ENCODE measurements around the gene FAM135A. TPM values are rescaled to one million over a fixed set of nuclear protein-coding genes. Genes with fewer than 3 reads are reported as not detected.
"Not testable (repeated sequence)": the region's sequence is repeated elsewhere in the genome, so short reads cannot be mapped to it uniquely, and the experiment has no call there.

Gene FAM135A
- total RNA-seq, 1 donor from 2014 or later = 84.0 TPM

DNA sequence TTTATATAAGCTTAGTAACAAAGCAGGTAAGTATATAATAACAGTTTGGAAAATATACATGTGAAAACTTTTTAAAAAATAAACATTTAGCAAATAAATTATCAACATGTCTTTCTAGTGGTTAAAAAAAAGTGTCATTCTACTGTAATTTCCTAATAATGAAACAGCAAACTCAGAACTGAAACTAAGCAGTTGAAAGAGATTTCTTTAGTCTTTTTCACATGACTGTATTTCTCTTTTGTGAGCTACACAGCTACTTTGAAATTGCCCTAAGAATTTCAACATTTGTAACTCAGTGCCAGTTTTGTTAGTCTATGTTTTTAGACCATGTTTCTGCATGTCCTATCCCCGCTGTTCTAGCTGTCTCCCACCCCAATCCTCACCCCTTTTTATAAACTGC is 125.1 kb downstream of the FAM135A start:
- DNase-seq (ENCODE audit: low spot score) = no peak

DNA sequence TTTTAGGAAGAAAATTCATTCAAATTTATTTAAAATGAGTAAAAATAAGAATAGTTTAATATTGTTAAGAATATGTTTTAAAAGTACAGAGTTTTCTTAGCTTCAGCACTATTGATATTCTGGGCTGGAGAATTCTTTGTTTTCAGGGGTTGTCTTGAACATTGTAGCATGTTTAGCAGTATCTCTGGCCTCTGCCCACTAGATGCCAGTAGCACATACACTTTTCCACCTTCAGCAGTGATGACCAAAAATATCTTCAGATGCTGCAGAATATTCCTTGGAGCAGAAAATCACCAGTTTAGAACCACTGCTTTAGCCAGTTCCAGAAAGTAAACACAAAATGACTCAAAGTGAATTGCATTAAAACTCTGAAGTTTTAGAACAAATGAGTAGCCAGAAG is 134.0 kb downstream of the FAM135A start:
- DNase-seq (ENCODE audit: low spot score) = peak; percentile 40

DNA sequence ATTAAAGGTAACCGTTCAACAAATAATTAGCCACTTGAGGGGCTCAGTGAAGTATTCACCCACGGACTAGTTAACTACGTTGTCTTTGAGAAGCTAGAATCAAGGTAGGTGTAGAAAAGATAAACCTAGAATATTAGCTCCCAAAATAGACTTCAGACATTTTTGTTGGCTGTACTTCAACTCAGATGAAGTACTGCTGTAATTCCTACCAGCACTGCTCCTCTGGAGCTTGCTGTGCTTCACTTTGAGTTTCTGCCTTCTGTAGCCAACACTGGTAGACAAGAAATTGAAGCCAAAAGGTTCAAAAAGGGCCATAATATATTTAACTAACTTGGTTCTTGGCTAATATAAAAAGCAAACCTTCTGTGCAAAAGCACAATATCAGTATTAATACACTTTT is 134.6 kb downstream of the FAM135A start:
- no peak for DNase-seq (ENCODE audit: low spot score)

DNA sequence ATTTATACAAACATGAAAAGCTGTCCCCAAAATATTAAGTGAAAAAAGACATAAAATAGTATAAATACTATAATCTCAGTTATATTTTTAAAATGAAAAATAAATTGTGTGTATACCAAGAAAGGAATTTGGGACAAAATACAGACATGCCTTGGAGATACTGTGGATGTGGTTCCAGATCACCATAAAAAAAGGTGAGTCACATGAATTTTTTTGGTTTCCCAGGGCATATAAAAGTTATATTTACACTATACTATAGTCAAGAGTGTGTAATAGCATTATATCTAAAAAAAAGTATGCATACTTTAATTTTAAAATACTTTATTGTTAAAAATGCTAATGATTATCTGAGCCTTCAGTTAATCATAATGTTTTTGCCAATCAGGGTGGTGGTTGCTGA is 136.0 kb downstream of the FAM135A start:
- no peak for DNase-seq (ENCODE audit: low spot score)

DNA sequence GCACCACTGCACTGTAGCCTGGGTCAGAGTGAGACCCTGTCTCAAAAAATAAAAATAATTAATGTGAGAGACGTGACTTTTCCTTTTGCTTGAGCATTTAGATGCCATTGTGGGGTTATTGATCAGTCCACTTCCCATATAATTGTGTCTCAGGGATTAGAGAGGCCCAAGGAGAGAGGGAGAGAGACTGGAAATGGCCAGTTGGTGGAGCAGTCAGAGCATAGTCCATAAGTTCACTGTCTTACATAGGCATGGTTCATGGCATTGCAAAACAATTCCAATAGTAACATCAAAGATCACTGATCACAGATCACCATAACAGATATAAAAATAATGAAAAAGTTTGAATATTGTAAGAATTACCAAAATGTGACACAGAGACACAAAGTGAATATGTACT is 138.3 kb downstream of the FAM135A start:
- no peak for DNase-seq (ENCODE audit: low spot score)

DNA sequence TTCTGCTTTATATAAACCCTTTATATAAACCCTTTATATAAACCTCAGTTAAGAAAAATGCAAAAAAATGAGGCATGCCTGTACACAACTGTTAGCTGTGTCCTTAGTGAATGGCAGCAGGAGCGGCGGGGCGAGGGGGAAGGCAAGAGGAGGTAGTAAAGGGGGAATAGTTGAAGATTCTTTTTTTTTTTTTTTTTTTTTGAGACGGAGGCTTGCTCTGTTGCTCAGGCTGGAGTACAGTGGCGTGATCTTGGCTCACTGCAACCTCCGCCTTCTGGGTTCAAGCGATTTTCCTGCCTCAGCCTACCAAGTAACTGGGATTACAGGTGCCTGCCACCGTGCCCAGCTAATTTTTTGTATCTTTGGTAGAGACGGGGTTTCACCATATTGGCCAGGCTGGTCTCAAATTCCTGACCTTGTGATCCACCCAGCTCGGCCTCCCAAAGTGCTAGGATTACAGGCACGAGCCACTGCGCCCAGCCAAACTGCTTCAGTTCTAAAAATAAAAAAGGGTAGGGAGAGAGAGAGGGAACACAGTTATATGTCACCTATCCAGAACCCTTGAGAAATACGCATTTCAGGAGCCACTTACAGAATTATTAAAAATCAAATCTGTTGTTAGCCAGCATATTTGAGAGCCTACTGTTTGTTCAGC is 139.1 kb downstream of the FAM135A start:
- DNase-seq (ENCODE audit: low spot score) = not testable (repeated sequence)

DNA sequence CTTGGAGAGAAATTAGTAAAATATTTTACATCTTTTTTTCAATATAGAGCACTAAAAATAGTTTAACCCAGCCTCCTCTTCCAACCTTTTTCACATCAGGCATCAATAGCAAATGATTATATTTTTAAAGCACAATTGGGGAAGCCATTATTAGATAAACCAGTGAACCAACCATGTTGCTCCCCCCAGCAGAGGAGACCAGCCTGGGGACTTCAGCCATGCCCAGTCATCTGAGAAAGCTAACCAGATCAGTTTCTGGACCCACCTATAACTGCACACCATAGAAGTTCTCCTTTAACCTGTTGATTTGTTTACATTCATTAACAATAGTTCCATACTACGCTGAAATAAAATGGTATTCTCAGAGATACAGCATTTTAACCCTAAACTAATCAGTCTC is 139.7 kb downstream of the FAM135A start:
- DNase-seq (ENCODE audit: low spot score) = no peak

DNA sequence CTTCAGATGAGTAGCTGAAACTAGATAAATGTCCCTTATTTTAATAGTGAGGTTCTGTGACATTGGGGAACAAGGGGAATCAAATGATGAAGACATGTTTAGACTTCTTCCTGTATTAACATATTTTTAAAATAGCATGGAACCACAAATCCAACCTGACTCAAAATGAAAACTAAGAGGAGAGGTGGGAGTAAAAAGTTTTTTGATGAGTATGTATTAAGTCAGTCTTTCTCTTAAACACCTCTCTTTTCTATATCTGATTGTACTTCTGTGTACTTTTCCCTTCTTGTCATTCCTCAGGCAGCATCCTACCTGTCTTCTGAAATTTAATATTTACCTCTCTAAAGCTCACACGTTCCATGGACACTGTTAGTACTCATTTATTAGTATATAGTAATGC is 144.7 kb downstream of the FAM135A start:
- no peak for DNase-seq (ENCODE audit: low spot score)

DNA sequence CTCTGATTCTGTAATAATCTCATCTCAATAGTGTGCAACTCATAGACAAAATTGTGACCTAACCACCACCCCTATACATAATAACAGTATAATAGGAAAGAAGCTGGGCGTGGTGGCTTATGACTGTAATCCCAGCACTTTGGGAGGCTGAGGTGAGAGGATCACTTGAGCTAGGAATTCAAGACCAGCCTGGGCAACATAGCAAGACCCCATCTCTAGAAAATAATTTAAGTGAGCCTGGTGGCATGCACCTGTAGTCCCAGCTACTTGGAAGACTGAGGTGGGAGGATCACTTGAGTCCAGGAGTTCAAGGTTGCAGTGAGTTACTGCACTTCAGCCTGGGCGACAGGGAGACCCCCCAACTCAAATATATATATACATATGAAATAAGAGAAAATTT is 149.1 kb downstream of the FAM135A start:
- not testable (repeated sequence) for DNase-seq (ENCODE audit: low spot score)

DNA sequence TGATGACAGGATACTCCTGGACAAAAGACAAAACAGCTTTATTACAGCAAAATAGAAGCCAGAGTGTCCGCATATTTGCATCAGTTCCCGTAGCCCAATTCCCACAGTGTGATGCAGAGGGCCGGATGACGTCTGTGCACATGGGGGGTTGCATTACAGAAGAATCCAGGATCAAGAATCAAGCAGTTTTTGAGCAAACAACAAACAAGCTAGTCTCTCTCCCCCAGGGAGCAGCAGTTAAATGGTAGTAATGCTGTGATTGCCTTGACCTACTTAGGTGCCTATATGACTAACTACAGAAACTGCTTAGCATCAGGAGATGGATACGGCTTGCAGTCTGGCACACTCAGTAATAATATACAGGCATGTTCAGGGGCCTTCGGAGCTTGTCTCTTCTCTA is 150.2 kb downstream of the FAM135A start:
- no peak for DNase-seq (ENCODE audit: low spot score)

DNA sequence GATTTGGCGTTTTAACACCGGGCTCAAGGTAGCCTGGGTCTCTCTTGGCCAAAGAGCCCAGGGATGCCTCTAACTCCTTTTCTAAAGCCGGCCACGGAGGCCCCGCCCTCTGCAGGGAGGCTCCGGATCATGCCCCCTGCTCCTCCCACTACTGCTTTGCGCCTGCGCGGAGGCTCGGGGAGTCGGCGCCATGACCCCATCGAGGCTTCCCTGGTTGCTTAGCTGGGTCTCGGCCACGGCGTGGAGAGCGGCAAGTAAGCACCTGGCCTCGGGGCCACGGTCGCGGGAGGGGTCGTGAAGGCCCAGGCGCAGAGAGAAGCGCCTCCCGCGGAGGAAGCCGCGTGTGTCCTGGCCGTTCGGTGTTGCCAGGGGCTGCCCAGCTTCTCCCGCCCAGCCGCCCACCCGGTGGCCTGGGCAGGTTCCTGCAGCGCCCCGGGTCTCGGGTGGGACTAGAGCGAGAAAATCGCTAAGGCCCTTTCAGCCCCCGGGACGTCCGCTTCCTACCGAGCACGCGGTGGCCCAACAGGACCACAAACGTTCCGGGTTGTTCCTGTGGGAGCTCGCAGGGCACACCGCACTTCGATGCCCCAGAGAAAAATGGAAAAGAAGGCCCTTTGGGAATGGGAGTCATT is 153.6 kb downstream of the FAM135A start, which contains the start of gene SDHAF4:
Gene SDHAF4 (plus strand): TSS at position 180 of the 632 bp plus-strand sequence. CDS start 11 bp downstream, at position 191.
- DNase-seq (ENCODE audit: low spot score) = peak; percentile 96

DNA sequence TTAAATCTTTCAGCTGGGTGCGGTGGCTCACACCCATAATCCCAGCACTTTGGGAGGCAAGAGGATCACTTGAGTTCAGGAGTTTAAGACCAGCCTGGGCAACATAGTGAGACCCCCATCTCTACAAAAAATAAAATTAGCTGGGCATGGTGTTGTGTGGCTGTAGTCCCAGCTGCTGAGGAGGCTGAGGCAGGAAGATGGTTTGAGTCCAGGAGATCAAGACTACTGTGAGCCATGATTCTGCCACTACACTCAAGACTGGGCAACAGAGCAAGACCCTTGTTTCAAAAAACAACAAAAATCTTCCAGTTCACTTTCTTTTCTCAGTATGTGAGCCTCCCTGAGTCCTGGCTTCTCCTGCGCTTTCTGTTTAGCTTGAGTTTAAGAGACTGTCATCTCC is 161.3 kb downstream of the FAM135A start:
- DNase-seq (ENCODE audit: low spot score) = no peak

DNA sequence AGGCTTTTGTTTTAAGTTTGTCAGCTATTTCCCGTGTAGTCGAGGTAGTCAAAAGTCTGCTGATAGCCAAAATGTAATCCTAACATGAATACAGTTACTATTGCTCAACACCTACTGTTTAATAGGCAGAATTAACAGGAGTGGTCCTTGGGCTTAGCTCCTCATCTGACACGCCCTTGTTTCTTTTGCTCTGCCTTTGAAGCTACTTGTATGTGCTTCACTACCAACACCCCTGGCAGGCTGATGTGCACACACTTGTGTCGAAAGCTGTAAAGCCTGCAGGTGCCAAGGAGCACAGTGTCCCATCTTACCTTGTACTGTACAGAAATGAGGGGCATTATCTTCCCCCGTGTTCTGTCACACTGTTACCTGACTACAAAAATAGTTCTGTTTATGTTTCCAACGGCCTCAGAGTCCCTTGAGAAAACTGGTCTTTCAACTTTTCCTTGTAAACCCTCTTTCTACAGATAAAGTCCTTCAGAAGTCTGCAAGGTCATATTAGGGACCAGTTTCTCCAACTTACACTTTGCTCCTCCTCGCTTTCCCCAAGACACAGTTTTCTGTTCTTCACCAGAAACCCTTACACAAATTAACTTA is 162.7 kb downstream of the FAM135A start:
- DNase-seq (ENCODE audit: low spot score) = peak; percentile 13

DNA sequence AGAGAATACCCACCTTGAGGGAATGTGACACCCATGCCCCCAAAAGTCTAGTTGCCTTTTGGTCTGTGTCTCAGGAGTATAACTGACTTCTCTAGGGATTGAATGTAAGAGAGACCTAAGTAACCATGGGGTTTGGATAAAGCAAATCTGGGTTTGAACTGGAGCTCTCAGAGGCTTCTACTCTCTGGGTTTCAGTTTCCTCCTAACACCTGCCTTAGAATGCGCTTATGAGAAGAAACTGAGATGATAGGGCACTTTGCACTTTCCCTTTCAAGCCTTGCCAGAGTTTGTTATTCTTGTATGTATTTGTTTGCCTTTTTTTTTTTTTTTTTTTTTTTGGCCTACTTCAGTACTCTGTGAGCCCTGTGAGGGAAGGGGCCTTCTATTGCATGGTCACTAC is 172.8 kb downstream of the FAM135A start:
- no peak for DNase-seq (ENCODE audit: low spot score)

DNA sequence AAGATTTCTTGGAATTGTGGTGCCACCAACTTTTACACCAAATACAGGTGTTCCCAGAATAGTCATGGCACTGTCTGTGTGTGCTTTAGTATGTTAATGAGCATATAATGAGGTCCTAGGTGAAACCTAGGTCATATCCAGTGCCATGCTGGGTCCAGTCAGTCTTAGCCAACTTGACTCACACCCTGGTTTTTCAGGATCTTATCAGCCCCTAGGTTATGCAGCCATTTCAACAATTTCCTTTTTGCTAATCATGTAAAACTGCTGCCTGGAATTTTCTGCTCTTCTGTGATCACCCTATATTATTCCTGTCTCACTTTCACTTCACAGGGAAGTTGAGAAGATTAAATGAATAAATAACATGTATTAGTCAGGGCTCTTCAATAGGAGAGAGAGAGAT is 177.1 kb downstream of the FAM135A start:
- no peak for DNase-seq (ENCODE audit: low spot score)

DNA sequence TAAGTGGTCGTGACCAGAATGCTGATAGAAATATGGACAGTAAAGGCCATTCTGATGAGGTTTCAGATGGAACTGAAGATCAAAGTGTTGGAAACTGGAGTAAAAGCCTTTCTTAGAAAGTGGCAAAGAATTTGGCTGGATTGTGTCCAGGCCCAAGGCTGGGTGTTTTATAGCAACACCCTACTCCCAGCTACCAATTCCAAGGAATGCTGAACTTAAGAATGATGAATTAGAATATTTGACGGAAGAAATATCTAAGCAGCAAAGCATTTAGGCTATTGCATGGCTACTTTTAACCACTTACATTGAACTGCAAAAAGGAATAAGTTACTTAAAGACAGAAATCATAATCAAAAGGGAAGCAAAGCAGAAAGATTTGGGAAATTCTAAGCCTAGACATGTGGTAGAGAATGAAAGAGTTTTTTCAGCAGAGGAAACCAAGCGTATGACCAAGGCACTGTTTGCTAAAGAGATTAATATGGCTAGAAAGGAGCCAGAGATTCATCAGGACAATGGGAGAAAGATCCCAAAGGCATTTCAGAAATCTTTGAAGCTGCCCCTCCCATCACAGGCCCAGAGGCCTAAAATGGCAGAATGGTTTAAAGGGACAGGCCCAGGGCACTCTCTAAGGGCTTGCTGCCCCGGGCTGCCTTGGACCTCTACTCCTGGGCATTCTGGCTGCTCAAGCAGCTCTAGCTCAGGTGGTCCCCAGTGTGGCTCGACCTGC is 179.2 kb downstream of the FAM135A start:
- DNase-seq (ENCODE audit: low spot score) = no peak

DNA sequence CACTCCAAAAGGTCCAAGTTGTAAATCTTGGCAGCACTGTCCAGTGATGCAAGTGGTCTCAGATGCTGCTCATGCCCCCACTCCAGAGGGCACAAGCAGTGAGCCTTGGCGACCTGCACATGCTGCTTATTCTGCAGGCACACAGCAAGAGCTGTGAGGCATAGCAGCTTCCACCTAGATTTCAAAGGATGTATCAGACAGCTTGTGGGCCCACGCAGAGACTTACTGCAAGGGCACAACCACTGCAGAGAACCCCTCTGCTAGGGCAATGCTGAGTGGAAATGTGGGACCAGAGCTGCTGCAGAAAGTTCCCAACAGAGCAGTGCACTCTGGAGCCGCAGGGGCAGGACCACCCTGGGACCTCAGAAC is 179.8 kb downstream of the FAM135A start:
- DNase-seq (ENCODE audit: low spot score) = no peak

DNA sequence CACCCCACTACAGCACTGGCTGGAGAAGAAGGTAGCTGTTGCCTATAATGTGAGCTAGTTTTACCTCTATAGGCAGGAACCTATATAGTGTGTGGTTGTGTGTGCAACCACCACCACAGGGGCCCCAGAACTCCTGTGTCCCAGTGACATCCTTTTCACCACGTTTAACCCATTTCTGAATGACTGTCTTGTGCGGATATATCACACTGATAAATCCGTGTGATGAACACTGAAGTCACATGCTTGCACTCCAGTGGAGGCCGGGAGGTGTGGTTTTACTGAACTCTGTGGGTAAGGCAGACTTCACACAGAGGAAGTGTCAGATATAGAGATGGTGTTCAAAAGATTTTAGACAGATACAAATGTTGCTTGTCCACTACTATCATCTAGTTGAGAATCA is 185.9 kb downstream of the FAM135A start:
- no peak for DNase-seq (ENCODE audit: low spot score)

DNA sequence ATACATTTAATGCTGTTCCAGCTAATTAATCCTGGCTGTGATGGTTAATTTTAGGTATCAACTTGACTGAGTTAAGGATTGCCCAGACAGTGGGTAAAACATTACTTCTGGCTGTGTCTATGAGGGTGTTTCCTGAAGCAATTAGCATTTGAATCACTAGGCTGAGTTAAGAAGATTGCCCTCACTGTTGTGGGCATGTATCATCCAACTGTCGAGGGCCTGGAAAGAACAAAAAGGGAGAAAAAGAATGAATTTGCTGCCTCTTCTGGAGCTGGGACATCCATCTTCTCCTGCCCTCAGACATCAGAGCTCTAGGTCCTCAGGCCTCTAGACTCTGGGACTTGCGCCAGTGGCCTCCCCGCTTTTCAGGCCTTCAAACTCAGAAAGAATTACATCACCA is 187.7 kb downstream of the FAM135A start:
- DNase-seq (ENCODE audit: low spot score) = no peak

DNA sequence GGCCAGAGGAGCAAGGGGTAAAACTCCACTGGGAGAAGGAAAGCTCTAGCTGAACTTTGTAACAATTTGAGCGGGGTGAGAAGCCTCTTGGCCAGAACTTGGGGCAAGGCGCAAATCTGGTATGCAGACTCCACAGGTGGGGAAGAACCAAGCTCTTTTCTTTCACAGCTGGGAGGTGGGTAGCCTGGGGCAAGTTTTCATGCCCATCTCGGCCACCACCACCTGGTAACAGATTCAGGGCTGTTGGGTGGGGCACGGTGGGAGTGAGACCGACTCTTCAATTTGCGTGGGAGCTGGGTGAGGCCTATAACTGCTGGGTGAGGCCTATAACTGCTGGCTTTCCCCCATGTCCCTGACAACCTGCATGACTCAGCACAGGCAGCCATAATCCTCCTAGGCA is 190.9 kb downstream of the FAM135A start:
- DNase-seq (ENCODE audit: low spot score) = no peak

DNA sequence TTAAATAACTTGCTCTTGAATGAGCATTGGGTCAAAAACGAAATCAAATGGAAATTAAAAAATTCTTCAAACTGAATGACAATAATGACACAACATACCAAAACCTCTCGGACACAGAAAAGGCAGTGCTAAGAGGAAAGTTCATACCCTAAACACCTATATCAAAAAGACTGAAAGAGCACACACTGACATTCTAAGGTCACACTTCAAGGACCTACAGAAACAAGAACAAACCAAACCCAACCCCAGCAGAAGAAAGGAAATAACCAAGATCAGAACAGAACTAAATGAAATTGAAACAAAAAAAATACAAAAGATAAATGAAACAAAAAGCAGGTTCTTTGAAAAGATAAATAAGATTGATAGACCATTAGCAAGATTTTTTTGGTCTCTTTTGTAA is 194.1 kb downstream of the FAM135A start:
- DNase-seq (ENCODE audit: low spot score) = not testable (repeated sequence)

DNA sequence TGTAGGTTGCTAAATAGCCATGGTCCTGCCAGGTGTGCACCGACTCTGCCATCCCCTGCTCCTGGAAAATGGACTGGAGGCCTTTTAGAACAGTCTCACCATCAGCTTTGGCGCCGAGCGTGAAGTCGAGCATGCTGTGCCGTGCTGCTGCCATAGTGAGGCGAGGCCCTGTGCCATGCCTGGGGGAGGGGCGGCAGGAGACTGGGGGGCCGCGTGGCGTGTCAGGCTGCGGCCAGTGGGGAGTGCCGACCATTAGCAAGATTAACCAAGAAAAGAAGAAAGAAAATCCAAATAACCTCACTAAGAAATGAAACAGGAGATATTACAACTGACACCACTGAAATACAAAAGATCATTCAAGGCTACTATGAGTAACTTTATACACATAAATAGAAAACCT is 195.9 kb downstream of the FAM135A start:
- not testable (repeated sequence) for DNase-seq (ENCODE audit: low spot score)
